K562 (cell line): Measurements from ENCODE around the gene CNTN4. TPM values are rescaled to one million over a fixed set of nuclear protein-coding genes. Genes with fewer than 3 reads are reported as not detected.

Experiments used
- ATAC-seq: fragments of 200-7000 bp; cut with Tn5 transposase; 3 replicates; pipeline ENCODE4 v1.9.1; 2020; ENCODE audit warnings: moderate library complexity
- BruUV-seq: library from RNA; stranded (reverse); fragments of 400-500 nt; replicated peaks from 2 replicates; lab custom pipeline; 2021; lab: Mats Ljungman, UMichigan
- CTCF ChIA-PET: fragments of 300-600 bp; formaldehyde crosslinking; extraction: SDS; loops from one replicate; lab custom pipeline; 2021; ENCODE audit warnings: low intra/inter-chr PET ratio; lab: Yijun Ruan, JAX
- POLR2A ChIA-PET: fragments of 300-600, 350-650 bp; sonication (Branson Sonifier 250); formaldehyde crosslinking; extraction: SDS; loops from one replicate; lab custom pipeline; 2021; ENCODE audit warnings: antibody characterized with exemption, inconsistent platforms; lab: Yijun Ruan, JAX
- DNase-seq, 4 experiments: peaks; one replicate each; pipeline versions ENCODE4 v3.0.0 to v3.0.0-alpha.2; 2011 to 2018; ENCODE audit warnings: low spot score in 3 of 4, mixed read lengths in 3 of 4; ENCODE audit errors: extremely low read depth in 1 of 4
- FAIRE-seq: peaks from 2 replicates; lab custom pipeline; 2011; peaks lifted over from hg19 to GRCh38; lab: Jason Lieb, UNC
- H2AFZ ChIP-seq: 2 replicates; pipeline ENCODE4 v1.6.0; 2011; ENCODE audit warnings: low read depth, low read length, control low read depth, inconsistent platforms
- H3K27ac ChIP-seq: fragments of 200-600 bp; 3 replicates; pipeline ENCODE4 v1.8.0; 2011; ENCODE audit warnings: low read depth, mild to moderate bottlenecking, control low read depth, inconsistent platforms, low read length, moderate library complexity, mixed read lengths; ENCODE audit errors: extremely low read depth
- H3K27me3 ChIP-seq, 2 experiments: fragments of 300-600 bp in 1 of 2; 2 replicates in 1 of 2; 3 replicates in 1 of 2; pipeline versions ENCODE4 v1.6.0 to v1.8.0; 2011; ENCODE audit warnings: inconsistent platforms in 2 of 2, low read length in 2 of 2, mild to moderate bottlenecking in 1 of 2, mixed read lengths in 1 of 2, moderate library complexity in 1 of 2; ENCODE audit not compliant: control insufficient read depth in 2 of 2, insufficient read depth in 2 of 2
- H3K36me3 ChIP-seq: fragments of 300-600 bp; 3 replicates; pipeline ENCODE4 v1.8.0; 2011; ENCODE audit warnings: mild to moderate bottlenecking, low read length, inconsistent platforms; ENCODE audit not compliant: control insufficient read depth, insufficient read depth
- H3K4me1 ChIP-seq, 2 experiments: fragments of 200-600 bp in 1 of 2; replicated peaks in 1 of 2; 2 replicates in 1 of 2; 3 replicates in 1 of 2; pipeline versions ENCODE4 v1.5.1 to v1.8.0; 2011; ENCODE audit warnings: inconsistent platforms in 2 of 2, low read length in 2 of 2, mild to moderate bottlenecking in 1 of 2, mixed read lengths in 1 of 2, moderate library complexity in 1 of 2; ENCODE audit not compliant: control insufficient read depth in 2 of 2, insufficient read depth in 2 of 2
- H3K4me2 ChIP-seq: 2 replicates; pipeline ENCODE4 v1.6.1; 2011; ENCODE audit warnings: low read length, control low read depth, inconsistent platforms, mixed read lengths; ENCODE audit not compliant: insufficient read depth
- H3K4me3 ChIP-seq: fragments of 200-600 bp; sonication (generic), shearing (Covaris generic); 2 replicates; pipeline ENCODE4 v1.5.1; 2016; ENCODE audit warnings: control low read depth, inconsistent platforms
- H3K79me2 ChIP-seq: fragments of 200-600 bp; 3 replicates; pipeline ENCODE4 v1.8.0; 2011; ENCODE audit warnings: low read length, inconsistent platforms; ENCODE audit not compliant: control insufficient read depth, insufficient read depth
- H3K9ac ChIP-seq, 2 experiments: 2 replicates each; pipeline versions ENCODE4 v1.6.0 to v1.6.1; 2011; ENCODE audit warnings: low read depth in 2 of 2, low read length in 2 of 2, control low read depth in 1 of 2, inconsistent platforms in 1 of 2, mild to moderate bottlenecking in 1 of 2, mixed read lengths in 1 of 2; ENCODE audit not compliant: insufficient read depth in 1 of 2
- H3K9me1 ChIP-seq: one replicate; pipeline ENCODE4 v1.6.0; 2011; ENCODE audit warnings: inconsistent platforms, mild to moderate bottlenecking, low read length, moderate library complexity; ENCODE audit not compliant: control insufficient read depth, insufficient read depth
- H3K9me3 ChIP-seq: replicated peaks from 2 replicates; pipeline ENCODE4 v1.5.1; 2011; ENCODE audit warnings: low read depth, low read length, inconsistent platforms; ENCODE audit not compliant: control insufficient read depth, insufficient read depth
- H4K20me1 ChIP-seq: replicated peaks from 2 replicates; pipeline ENCODE4 v1.6.1; 2011; ENCODE audit warnings: low read length, inconsistent platforms, mixed read lengths; ENCODE audit not compliant: control insufficient read depth, insufficient read depth
- ERF ChIP-seq: fragments of 450-650 bp; formaldehyde crosslinking; IDR thresholded peaks from 2 replicates; pipeline ENCODE4 v1.4.0; 2020; ENCODE audit warnings: mild to moderate bottlenecking, mixed read lengths
- FOXJ3 ChIP-seq: sonication (generic); formaldehyde crosslinking; IDR thresholded peaks from 2 replicates; pipeline ENCODE4 v1.4.0; 2020; ENCODE audit warnings: mild to moderate bottlenecking, missing genetic modification reagents
- LARP7 ChIP-seq: fragments of 450-650 bp; IDR thresholded peaks from 2 replicates; pipeline ENCODE4 v1.6.1; 2016
- PPARD ChIP-seq: fragments of 250-450 bp; sonication (Bioruptor Pico); IDR thresholded peaks from 2 replicates; pipeline ENCODE4 v1.8.0; 2022; ENCODE audit warnings: inconsistent platforms, mild to moderate bottlenecking, moderate library complexity
- RUNX1 ChIP-seq: sonication (generic); IDR thresholded peaks from 2 replicates; pipeline ENCODE4 v1.6.1; 2016; ENCODE audit warnings: antibody characterized with exemption, low read depth
- SAP30 ChIP-seq: fragments of 200-600 bp; sonication (generic); IDR thresholded peaks from 2 replicates; pipeline ENCODE4 v1.6.1; 2012; ENCODE audit warnings: borderline replicate concordance, low read depth, mild to moderate bottlenecking, moderate library complexity, low read length, control low read depth, inconsistent platforms; ENCODE audit not compliant: insufficient read depth, poor library complexity, severe bottlenecking
- SMARCC2 ChIP-seq: fragments of 450-650 bp; IDR thresholded peaks from 2 replicates; pipeline ENCODE4 v1.6.1; 2017; ENCODE audit warnings: antibody characterized with exemption, moderate library complexity, mild to moderate bottlenecking, low read depth
- THRA ChIP-seq: fragments of 450-650 bp; IDR thresholded peaks from 2 replicates; pipeline ENCODE4 v1.6.1; 2017; ENCODE audit warnings: mild to moderate bottlenecking, moderate library complexity
- THRAP3 ChIP-seq: fragments of 450-650 bp; IDR thresholded peaks from 2 replicates; pipeline ENCODE4 v1.6.1; 2016; ENCODE audit warnings: mild to moderate bottlenecking, inconsistent platforms, borderline replicate concordance
- TSC22D4 ChIP-seq: fragments of 450-650 bp; IDR thresholded peaks from 2 replicates; pipeline ENCODE4 v1.6.1; 2016; ENCODE audit warnings: missing genetic modification characterization, missing biosample characterization, control low read depth
- ZNF165 ChIP-seq: fragments of 250-450 bp; sonication (Bioruptor Pico); IDR thresholded peaks from 2 replicates; pipeline ENCODE4 v1.4.0; 2020; ENCODE audit warnings: borderline replicate concordance
- ZNF224 ChIP-seq: sonication (generic); formaldehyde crosslinking; IDR thresholded peaks from 2 replicates; pipeline ENCODE4 v1.8.0; 2022; ENCODE audit warnings: mild to moderate bottlenecking, missing genetic modification reagents
- ZNF232 ChIP-seq: sonication (generic); formaldehyde crosslinking; IDR thresholded peaks from 2 replicates; pipeline ENCODE4 v1.8.0; 2022; ENCODE audit warnings: mild to moderate bottlenecking, missing genetic modification reagents
- ZNF507 ChIP-seq: conservative IDR thresholded peaks from 2 replicates; pipeline ENCODE4 v1.6.1; 2017; ENCODE audit warnings: missing genetic modification characterization, missing compliant biosample characterization
- ZNF778 ChIP-seq: fragments of 450-650 bp; formaldehyde crosslinking; IDR thresholded peaks from 2 replicates; pipeline ENCODE4 v1.4.0; 2020; ENCODE audit warnings: mild to moderate bottlenecking, moderate library complexity
- WGBS: fragments of 100-300 bp; shearing (Covaris generic); methylation state at CpG from one replicate; pipeline ENCODE4 v1.1.6; 2016; ENCODE audit warnings: low coverage, mixed read lengths; ENCODE audit not compliant: insufficient coverage; ENCODE audit errors: missing lambda C conversion rate; 5-methylcytosine and 5-hydroxymethylcytosine counted together
- in situ Hi-C: fragments of 300-500 bp; cut with MboI; formaldehyde crosslinking; loops from 4 replicates; pipeline ENCODE4 v1.15.0; 2018; ENCODE audit warnings: inconsistent platforms, mixed read lengths
- intact Hi-C: fragments of 100-400 bp; cut with micrococcal nuclease; formaldehyde crosslinking; loops from 2 replicates; pipeline ENCODE4 v1.14.2; 2022
- polyA plus RNA-seq, 8 experiments: library from polyadenylated mRNA; depleted of rRNA in 4 of 8; stranded (reverse) in 5 of 8; unstranded in 3 of 8; fragments of >200 nt; fragmentation: Nextera tagmentation in 2 of 8; fragmentation: Illumina TruSeq in 1 of 8; extraction: Ambion mirVana in 2 of 8; extraction: Trizol in 1 of 8; gene quantifications; 2 replicates each; pipeline versions ENCODE4 v1.2.1 to v1.2.3, GENCODE V29; 2011 to 2014; ENCODE audit warnings: inconsistent platforms in 1 of 8, missing spikeins in 1 of 8
- total RNA-seq, 7 experiments: library from RNA; depleted of rRNA in 6 of 7; stranded (reverse); fragments of >200 nt in 6 of 7; fragmentation: Illumina TruSeq in 2 of 7; extraction: Trizol in 2 of 7; gene quantifications; 2 replicates each; pipeline versions ENCODE4 v1.2.1 to v1.2.3, GENCODE V29; 2011 to 2021; ENCODE audit warnings: low replicate concordance in 1 of 7

CNTN4 gene
- total and polyA plus RNA-seq, 9 of the 15 experiments (the other 6 are each of a cell fraction or from before 2014, with no cell fraction given): not detected

- Histone ChIP-seq H4K20me1 (no peaks in the 10 kb centered on the region), H3K4me2 (no peak overlapping the region), H3K79me2 (no peaks in the 10 kb centered on the region), H3K4me3 (no peak overlapping the region), H3K9me3 (peaks cover 1% of the 10 kb centered on the region), H3K9me1 (no peaks in the 10 kb centered on the region), H3K9ac (no peak overlapping the region), H3K36me3 (no peaks in the 10 kb centered on the region), H3K27me3 (no peaks in the 10 kb centered on the region), H2AFZ (no peak overlapping the region), H3K4me1 (no peaks in the 10 kb centered on the region), H3K27ac (no peak overlapping the region)
- 0% methylated on average over 1 of the region's 1 CpG for WGBS
- in situ Hi-C loops: no loop called here
- BruUV-seq: no TSS peak
- CTCF ChIA-PET: no interaction called here
- ATAC-seq (no peak), FAIRE-seq (no peak), DNase-seq (no peak)
- no peak for TF ChIP-seq ZNF778 (CRISPR knock-in tag)
- TF ChIP-seq RUNX1: no peak
- TF ChIP-seq ZNF165 (CRISPR knock-in tag): no peak
- no peak for TF ChIP-seq THRA
- no peak for TF ChIP-seq PPARD (CRISPR knock-in tag)
- TF ChIP-seq THRAP3: no peak
- no peak for TF ChIP-seq TSC22D4 (tag)
- TF ChIP-seq ZNF232 (CRISPR knock-in tag): no peak
- TF ChIP-seq ZNF507: no peak
- no peak for TF ChIP-seq SMARCC2
- no peak for TF ChIP-seq SAP30
- TF ChIP-seq LARP7: no peak
- no peak for TF ChIP-seq ZNF224 (CRISPR knock-in tag)
- TF ChIP-seq ERF (CRISPR knock-in tag): no peak
- TF ChIP-seq FOXJ3: no peak
- intact Hi-C loops: no loop called here
- POLR2A ChIA-PET: no interaction called here
These were observed 367.2 kb downstream of the CNTN4 start for GRCh38 chr3:2465842-2466241.
